ENCODE measurements around the gene RTN4IP1. TPM values are rescaled to one million over a fixed set of nuclear protein-coding genes. Genes with fewer than 3 reads are reported as not detected.

The RTN4IP1 gene
- total and polyA plus RNA-seq, 9 of the 15 experiments (the other 6 are each of a cell fraction or from before 2014, with no cell fraction given): 17.9 to 46.0 (median 22.2) TPM

- no peaks in the 10 kb centered on the region for H3K79me2 ChIP-seq (ENCODE audit: control insufficient read depth, insufficient read depth, low read length)
- no TSS peak for BruUV-seq (replicated peaks)
- intact Hi-C loops (cut with micrococcal nuclease) (no loop called here), in situ Hi-C loops (cut with MboI) (no loop called here)
- DNase-seq (ENCODE audit: extremely low read depth in 1 of 4, low spot score in 3 of 4) (no peak), ATAC-seq (no peak), FAIRE-seq (no peak)
- no peaks in the 10 kb centered on the region for H4K20me1 ChIP-seq (replicated peaks; ENCODE audit: control insufficient read depth, insufficient read depth, low read length)
- no peak overlapping the region for H2AFZ ChIP-seq (ENCODE audit: low read depth, low read length)
- no peaks in the 10 kb centered on the region for H3K27me3 ChIP-seq (ENCODE audit: control insufficient read depth in 2 of 2, insufficient read depth in 2 of 2, low read length in 2 of 2)
- H3K9me3 ChIP-seq (replicated peaks; ENCODE audit: control insufficient read depth, insufficient read depth, low read depth, low read length): no peaks in the 10 kb centered on the region
- H3K4me3 ChIP-seq: no peak overlapping the region
- 90% methylated on average over 4 of the region's 4 CpGs for WGBS (ENCODE audit: insufficient coverage, low coverage, missing lambda C conversion rate)
- ChIA-PET POLR2A (no interaction called here), CTCF (ENCODE audit: low intra/inter-chr PET ratio) (no interaction called here)
- no peaks in the 10 kb centered on the region for H3K9me1 ChIP-seq (ENCODE audit: control insufficient read depth, insufficient read depth, low read length)
- H3K36me3 ChIP-seq (ENCODE audit: control insufficient read depth, insufficient read depth, low read length): peaks cover 39% of the 10 kb centered on the region
- H3K4me2 ChIP-seq (ENCODE audit: insufficient read depth, low read length): no peak overlapping the region
- no peak overlapping the region for H3K9ac ChIP-seq (ENCODE audit: insufficient read depth in 1 of 2, low read depth in 2 of 2, low read length in 2 of 2)
- H3K27ac ChIP-seq (ENCODE audit: extremely low read depth, low read depth, low read length): no peak overlapping the region
- TF ChIP-seq C11orf30 (IDR thresholded peaks at IDR 0.05; ENCODE audit: low read depth) (peak; percentile 64), MAX (CRISPR knock-in tag; IDR thresholded peaks at IDR 0.05) (no peak), MAFG (tag; conservative IDR thresholded peaks at IDR 0.05) (peak; percentile 37; the same call in 1 of the 2 replicates), MAFK (IDR thresholded peaks at IDR 0.05; ENCODE audit: low read length) (peak; percentile 44; the same call in 1 of the 2 replicates), ZNF23 (CRISPR knock-in tag; IDR thresholded peaks at IDR 0.05) (no peak), CBX1 (IDR thresholded peaks at IDR 0.05; ENCODE audit: low read depth) (no peak), ZNF316 (IDR thresholded peaks at IDR 0.05) (peak; percentile 76), COPS2 (conservative IDR thresholded peaks at IDR 0.05) (no peak), ZNF124 (CRISPR knock-in tag; IDR thresholded peaks at IDR 0.05) (no peak), MAFF (IDR thresholded peaks at IDR 0.05; ENCODE audit: low read length) (peak; percentile 36; the same call in 1 of the 2 replicates), PTRF (tag; IDR thresholded peaks at IDR 0.05) (no peak)
- no peaks in the 10 kb centered on the region for H3K4me1 ChIP-seq (replicated peaks in 1 of 2; ENCODE audit: control insufficient read depth in 2 of 2, insufficient read depth in 2 of 2, low read length in 2 of 2)
These were observed 37.7 kb upstream of the RTN4IP1 start for GRCh38 chr6:106667022-106667402.

Data from K562 (cell line).